ENCODE measurements around the gene ANKRD13A. TPM values are rescaled to one million over a fixed set of nuclear protein-coding genes. Genes with fewer than 3 reads are reported as not detected.

Gene ANKRD13A
- total and polyA plus RNA-seq, 2 donors (not counting 3 experiments of a cell fraction or from before 2014, with no cell fraction given): 37.0 to 43.9 TPM

- H3K36me3 ChIP-seq (ENCODE audit: control insufficient read depth in 2 of 2, extremely low read depth in 1 of 2, insufficient read depth in 2 of 2, low read length in 2 of 2): peaks cover 26 to 32% of the 10 kb centered on the region in 2 experiments
- H3K4me3 ChIP-seq (replicated peaks in 1 of 3; ENCODE audit: insufficient read depth in 1 of 3, low read depth in 1 of 3, low read length in 3 of 3): no peak overlapping the region
- no peak overlapping the region for H3K27ac ChIP-seq (ENCODE audit: insufficient read depth, low read depth, low read length)
- H3K4me2 ChIP-seq (ENCODE audit: insufficient read depth, low read length): no peak overlapping the region
- no TSS peak for BruUV-seq (replicated peaks)
- no peak overlapping the region for H3K9ac ChIP-seq (replicated peaks; ENCODE audit: extremely low read depth, insufficient read depth, low read length)
- H3K79me2 ChIP-seq (ENCODE audit: control insufficient read depth, insufficient read depth, low read length): no peaks in the 10 kb centered on the region
- no peaks in the 10 kb centered on the region for H3K9me1 ChIP-seq (replicated peaks; ENCODE audit: control insufficient read depth, extremely low read depth, insufficient read depth, low read length)
- no peaks in the 10 kb centered on the region for H3K27me3 ChIP-seq (ENCODE audit: control insufficient read depth in 2 of 2, insufficient read depth in 2 of 2, low read length in 2 of 2)
- POLR2A ChIA-PET: no interaction called here
- no peaks in the 10 kb centered on the region for H3K9me3 ChIP-seq (replicated peaks; ENCODE audit: control insufficient read depth, insufficient read depth, low read length)
- CTCF ChIA-PET: no interaction called here
- TF ChIP-seq, protein P1, sequence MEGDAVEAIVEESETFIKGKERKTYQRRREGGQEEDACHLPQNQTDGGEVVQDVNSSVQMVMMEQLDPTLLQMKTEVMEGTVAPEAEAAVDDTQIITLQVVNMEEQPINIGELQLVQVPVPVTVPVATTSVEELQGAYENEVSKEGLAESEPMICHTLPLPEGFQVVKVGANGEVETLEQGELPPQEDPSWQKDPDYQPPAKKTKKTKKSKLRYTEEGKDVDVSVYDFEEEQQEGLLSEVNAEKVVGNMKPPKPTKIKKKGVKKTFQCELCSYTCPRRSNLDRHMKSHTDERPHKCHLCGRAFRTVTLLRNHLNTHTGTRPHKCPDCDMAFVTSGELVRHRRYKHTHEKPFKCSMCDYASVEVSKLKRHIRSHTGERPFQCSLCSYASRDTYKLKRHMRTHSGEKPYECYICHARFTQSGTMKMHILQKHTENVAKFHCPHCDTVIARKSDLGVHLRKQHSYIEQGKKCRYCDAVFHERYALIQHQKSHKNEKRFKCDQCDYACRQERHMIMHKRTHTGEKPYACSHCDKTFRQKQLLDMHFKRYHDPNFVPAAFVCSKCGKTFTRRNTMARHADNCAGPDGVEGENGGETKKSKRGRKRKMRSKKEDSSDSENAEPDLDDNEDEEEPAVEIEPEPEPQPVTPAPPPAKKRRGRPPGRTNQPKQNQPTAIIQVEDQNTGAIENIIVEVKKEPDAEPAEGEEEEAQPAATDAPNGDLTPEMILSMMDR (IDR thresholded peaks at IDR 0.05; ENCODE audit: extremely low read depth in 1 of 2, insufficient read depth in 1 of 2, low read depth in 1 of 2, low read length in 2 of 2): no peak
- TF ChIP-seq EZH2 (IDR thresholded peaks at IDR 0.05; ENCODE audit: borderline replicate concordance, low read depth, low read length, severe bottlenecking) (no peak), GATA2 (IDR thresholded peaks at IDR 0.05; ENCODE audit: insufficient read depth, insufficient read length, low read depth, low read length) (no peak)
- dilution Hi-C loops (cut with MboI; ENCODE audit: extremely low pct_ligation_motif_present, low sequenced_read_pairs) (no loop called here), intact Hi-C loops (cut with micrococcal nuclease) (no loop called here)
- H2AFZ ChIP-seq (ENCODE audit: low read depth, low read length): no peak overlapping the region
- no peaks in the 10 kb centered on the region for H3K4me1 ChIP-seq (ENCODE audit: control insufficient read depth, extremely low read depth, insufficient read depth, low read length)
- DNase-seq (ENCODE audit: low read depth, low spot score) (no peak), FAIRE-seq (no peak)
- no peaks in the 10 kb centered on the region for H4K20me1 ChIP-seq (replicated peaks; ENCODE audit: control insufficient read depth, extremely low read depth, insufficient read depth, low read length)
Measured at GRCh38 chr12:109953656-109954055, 45.6 kb upstream of the ANKRD13A start.

- Histone ChIP-seq H2AFZ (ENCODE audit: low read depth, low read length) (no peak overlapping the region), H3K36me3 (ENCODE audit: control insufficient read depth in 2 of 2, extremely low read depth in 1 of 2, insufficient read depth in 2 of 2, low read length in 2 of 2) (peaks cover 11 to 15% of the 10 kb centered on the region in 2 experiments), H4K20me1 (replicated peaks; ENCODE audit: control insufficient read depth, extremely low read depth, insufficient read depth, low read length) (no peaks in the 10 kb centered on the region), H3K27ac (ENCODE audit: insufficient read depth, low read depth, low read length) (no peak overlapping the region), H3K4me3 (replicated peaks in 1 of 3; ENCODE audit: insufficient read depth in 1 of 3, low read depth in 1 of 3, low read length in 3 of 3) (no peak overlapping the region), H3K79me2 (ENCODE audit: control insufficient read depth, insufficient read depth, low read length) (no peaks in the 10 kb centered on the region), H3K4me1 (ENCODE audit: control insufficient read depth, extremely low read depth, insufficient read depth, low read length) (peaks cover 1% of the 10 kb centered on the region), H3K9me3 (replicated peaks; ENCODE audit: control insufficient read depth, insufficient read depth, low read length) (no peaks in the 10 kb centered on the region), H3K27me3 (ENCODE audit: control insufficient read depth in 2 of 2, insufficient read depth in 2 of 2, low read length in 2 of 2) (no peaks in the 10 kb centered on the region), H3K9me1 (replicated peaks; ENCODE audit: control insufficient read depth, extremely low read depth, insufficient read depth, low read length) (no peaks in the 10 kb centered on the region), H3K4me2 (ENCODE audit: insufficient read depth, low read length) (no peak overlapping the region), H3K9ac (replicated peaks; ENCODE audit: extremely low read depth, insufficient read depth, low read length) (no peak overlapping the region)
- intact Hi-C loops (cut with micrococcal nuclease) (no loop called here), dilution Hi-C loops (cut with MboI; ENCODE audit: extremely low pct_ligation_motif_present, low sequenced_read_pairs) (no loop called here)
- DNase-seq (ENCODE audit: low read depth, low spot score) (no peak), FAIRE-seq (no peak)
- POLR2A ChIA-PET: no interaction called here
- CTCF ChIA-PET: no interaction called here
- TF ChIP-seq MYC (IDR thresholded peaks at IDR 0.05; ENCODE audit: low read depth, low read length): no peak
- no peak for TF ChIP-seq GATA2 (IDR thresholded peaks at IDR 0.05; ENCODE audit: insufficient read depth, insufficient read length, low read depth, low read length)
- no TSS peak for BruUV-seq (replicated peaks)
Measured at GRCh38 chr12:109958374-109958773, 40.9 kb upstream of the ANKRD13A start.
